ENCODE measurements around the gene FAM110D.

The FAM110D gene

GRCh38 chr1:26169669-26170471 lies 11.0 kb downstream of the FAM110D start, which contains the start of gene ZNF593:
Gene ZNF593, plus strand, starts transcription at chr1:26169908. Its CDS starts 76 bp downstream, at chr1:26169984.
- peaks cover 3% of the 10 kb centered on the region; the same call in 1 of the 2 replicates for H3F3A ChIP-seq (ENCODE audit: control insufficient read depth, insufficient read depth)
- TF ChIP-seq CTCF (IDR thresholded peaks at IDR 0.05; ENCODE audit: low read depth, low read length, poor library complexity, severe bottlenecking), result peak; percentile 87
- TF ChIP-seq EZH2phosphoT487 (IDR thresholded peaks at IDR 0.05; ENCODE audit: borderline replicate concordance, low read length), result no peak
- H3K79me2 ChIP-seq (ENCODE audit: control insufficient read depth, low read length), result peaks cover 20% of the 10 kb centered on the region
- no peaks in the 10 kb centered on the region for H4K20me1 ChIP-seq (ENCODE audit: control insufficient read depth, insufficient read depth, low read depth, low read length)
- H3K4me1 ChIP-seq (ENCODE audit: control insufficient read depth, low read length), result peaks cover 14% of the 10 kb centered on the region
- no peaks in the 10 kb centered on the region; the same call in 1 of the 2 replicates for H3K27me3 ChIP-seq (ENCODE audit: control insufficient read depth, low read length)
- H3K27ac ChIP-seq (ENCODE audit: low read depth, low read length), result peak within 1 kb of the TSS; percentile 22; the same call in 1 of the 2 replicates
- H3K9me2 ChIP-seq (replicated peaks; ENCODE audit: control insufficient read depth, low read length), result no peaks in the 10 kb centered on the region
- peak within 1 kb of the TSS; percentile 93 for H3K4me3 ChIP-seq (ENCODE audit: low read length)
- peaks cover 22% of the 10 kb centered on the region for H3K36me3 ChIP-seq (ENCODE audit: control insufficient read depth, low read length)
- peak within 1 kb of the TSS; percentile 89 for H3K4me2 ChIP-seq (ENCODE audit: low read length)
- H3K9me3 ChIP-seq (ENCODE audit: control insufficient read depth, insufficient read depth, low read length), result no peaks in the 10 kb centered on the region

- no peaks in the 10 kb centered on the region for H3K27me3 ChIP-seq (ENCODE audit: control insufficient read depth, low read length)
- H3K4me3 ChIP-seq (ENCODE audit: low read length), result peak overlapping the region; percentile 93
- TF ChIP-seq CTCF (IDR thresholded peaks at IDR 0.05; ENCODE audit: low read depth, low read length, poor library complexity, severe bottlenecking) (no peak), EZH2phosphoT487 (IDR thresholded peaks at IDR 0.05; ENCODE audit: borderline replicate concordance, low read length) (no peak)
- H3K27ac ChIP-seq (ENCODE audit: low read depth, low read length), result peak overlapping the region; percentile 22; the same call in 1 of the 2 replicates
- H3F3A ChIP-seq (ENCODE audit: control insufficient read depth, insufficient read depth), result peaks cover 3% of the 10 kb centered on the region; the same call in 1 of the 2 replicates
- no peaks in the 10 kb centered on the region for H3K9me2 ChIP-seq (replicated peaks; ENCODE audit: control insufficient read depth, low read length)
- H3K4me1 ChIP-seq (ENCODE audit: control insufficient read depth, low read length), result peaks cover 14% of the 10 kb centered on the region
- H4K20me1 ChIP-seq (ENCODE audit: control insufficient read depth, insufficient read depth, low read depth, low read length), result no peaks in the 10 kb centered on the region
- no peaks in the 10 kb centered on the region for H3K9me3 ChIP-seq (ENCODE audit: control insufficient read depth, insufficient read depth, low read length)
- H3K36me3 ChIP-seq (ENCODE audit: control insufficient read depth, low read length), result peaks cover 22% of the 10 kb centered on the region
- H3K79me2 ChIP-seq (ENCODE audit: control insufficient read depth, low read length), result peaks cover 20% of the 10 kb centered on the region
- peak overlapping the region; percentile 89 for H3K4me2 ChIP-seq (ENCODE audit: low read length)
Measured at GRCh38 chr1:26170472-26170821, 11.6 kb downstream of the FAM110D start.

GRCh38 chr1:26171084-26172072 lies 12.5 kb downstream of the FAM110D start, which contains the start of gene ZNF593OS:
Gene ZNF593OS, minus strand, starts transcription at chr1:26171832. Its CDS starts 171 bp downstream, at chr1:26171661.
- Histone ChIP-seq H3K4me1 (ENCODE audit: control insufficient read depth, low read length) (peaks cover 14% of the 10 kb centered on the region), H3K79me2 (ENCODE audit: control insufficient read depth, low read length) (peaks cover 20% of the 10 kb centered on the region), H3K9me2 (replicated peaks; ENCODE audit: control insufficient read depth, low read length) (no peaks in the 10 kb centered on the region), H3K27ac (ENCODE audit: low read depth, low read length) (no peak within 1 kb of the TSS), H3K9me3 (ENCODE audit: control insufficient read depth, insufficient read depth, low read length) (no peaks in the 10 kb centered on the region), H4K20me1 (ENCODE audit: control insufficient read depth, insufficient read depth, low read depth, low read length) (no peaks in the 10 kb centered on the region), H3K27me3 (ENCODE audit: control insufficient read depth, low read length) (no peaks in the 10 kb centered on the region), H3F3A (ENCODE audit: control insufficient read depth, insufficient read depth) (peaks cover 3% of the 10 kb centered on the region; the same call in 1 of the 2 replicates), H3K36me3 (ENCODE audit: control insufficient read depth, low read length) (peaks cover 22% of the 10 kb centered on the region), H3K4me2 (ENCODE audit: low read length) (peak within 1 kb of the TSS; percentile 89), H3K4me3 (ENCODE audit: low read length) (peak within 1 kb of the TSS; percentile 93)
- TF ChIP-seq EZH2phosphoT487 (IDR thresholded peaks at IDR 0.05; ENCODE audit: borderline replicate concordance, low read length), result no peak
- TF ChIP-seq CTCF (IDR thresholded peaks at IDR 0.05; ENCODE audit: low read depth, low read length, poor library complexity, severe bottlenecking), result no peak
